Activated CD8-positive, alpha-beta memory T cell treated with anti-CD3 and anti-CD28 coated beads, Interleukin-2, amount 50 U/mL, for 48 hours (primary cell): ENCODE measurements around the gene NUP214.
A peak's percentile ranks its signal among the peaks of the same experiment; 100 is the strongest.
"Not testable (repeated sequence)": the region's sequence is repeated elsewhere in the genome, so short reads cannot be mapped to it uniquely, and the experiment has no call there.

Experiments
- DNase-seq: peaks from one replicate; pipeline ENCODE4 v3.0.0-alpha.2; 2020

The NUP214 gene

DNA sequence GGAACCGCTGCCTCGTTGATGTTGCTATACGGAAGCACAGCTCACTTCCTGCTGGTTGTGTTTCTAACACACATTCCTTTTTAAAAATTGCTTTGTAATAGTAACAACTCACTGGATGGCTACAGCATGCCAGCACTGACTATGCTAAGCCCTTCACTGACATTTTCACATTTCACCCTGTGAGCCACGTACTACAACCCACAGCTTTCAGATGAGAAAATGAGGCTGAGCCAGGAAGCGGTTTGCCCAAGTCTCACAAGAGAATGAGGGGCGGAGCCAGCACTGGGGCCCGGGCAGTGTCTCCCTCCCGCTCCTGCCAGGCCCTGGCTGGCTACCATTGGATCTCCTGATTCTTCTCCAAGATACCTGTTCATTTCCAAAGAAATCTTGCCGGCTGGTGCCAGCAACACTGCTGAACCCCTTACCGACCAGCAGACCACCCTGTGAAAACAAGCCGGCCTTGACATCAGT, 112.6 kb downstream of the NUP214 start:
- peak; percentile 89 for DNase-seq

DNA sequence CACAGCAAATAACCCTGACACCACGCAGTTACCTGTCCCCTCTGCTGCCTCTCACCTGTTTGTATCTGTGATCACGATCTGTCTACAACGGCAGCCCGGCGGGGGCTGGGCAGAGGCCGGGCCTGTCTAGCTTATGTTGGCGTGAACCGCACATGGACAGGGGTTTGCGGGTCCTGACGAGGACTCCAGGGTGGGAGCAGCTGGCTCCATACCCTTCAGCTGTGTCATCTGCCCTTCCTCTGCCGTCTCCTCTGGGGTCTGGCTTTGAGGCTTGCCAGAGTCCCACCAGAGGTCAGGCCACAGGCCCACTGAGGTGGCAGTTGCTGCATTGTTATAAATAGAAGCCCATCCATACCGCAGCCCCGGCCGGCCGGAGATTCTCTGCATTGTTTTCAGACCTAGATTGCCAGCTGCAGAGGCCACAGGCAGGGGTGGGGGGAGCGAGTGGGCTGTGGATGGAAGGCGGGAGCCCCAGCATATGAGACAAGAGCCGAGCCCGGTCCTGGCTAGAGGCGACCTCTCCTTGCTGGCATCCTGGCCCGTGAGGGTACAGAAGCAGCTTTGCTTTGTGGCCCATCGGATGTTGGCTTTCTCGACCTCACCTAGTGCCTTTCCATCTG, 113.1 kb downstream of the NUP214 start:
- DNase-seq = no peak

DNA sequence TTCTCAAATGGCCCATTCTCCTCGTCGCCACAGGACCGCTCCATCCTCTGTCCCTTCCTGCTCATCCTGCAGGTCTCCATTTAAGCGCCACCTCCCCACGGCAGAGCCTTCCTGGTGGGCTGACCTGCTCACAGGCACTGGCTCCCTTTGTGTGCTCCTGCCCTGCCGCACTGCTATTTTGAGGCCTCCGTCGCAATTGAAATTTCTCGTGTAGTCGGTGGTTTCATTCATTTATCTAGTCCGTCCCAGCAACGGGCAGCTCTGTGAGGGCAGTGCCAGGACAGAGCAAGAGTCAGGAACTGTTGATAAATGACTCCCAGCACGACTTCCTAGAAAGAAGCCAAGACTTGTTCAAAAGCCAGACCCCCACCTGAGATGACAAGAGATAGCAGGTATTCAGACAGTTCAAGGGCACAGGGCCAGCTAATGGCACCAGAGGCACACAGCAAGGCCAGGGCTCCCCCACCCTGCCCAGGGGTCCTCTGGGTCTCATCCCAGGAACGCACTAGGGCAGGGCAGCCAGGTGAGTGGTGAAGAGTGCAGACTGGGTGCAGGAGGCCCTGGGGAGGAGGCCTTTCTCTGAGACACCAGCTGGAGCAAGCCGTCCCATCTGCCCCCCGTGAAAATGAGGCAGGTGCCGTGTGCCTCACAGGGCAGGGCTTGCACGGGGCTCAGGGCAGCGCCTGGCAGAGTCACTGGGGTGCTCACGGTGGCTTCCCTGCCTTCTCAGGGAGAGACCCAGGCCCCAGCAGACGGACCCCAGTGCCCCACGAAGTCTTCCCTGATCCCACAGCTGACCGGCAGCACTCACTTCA, 114.0 kb downstream of the NUP214 start:
- DNase-seq = no peak

DNA sequence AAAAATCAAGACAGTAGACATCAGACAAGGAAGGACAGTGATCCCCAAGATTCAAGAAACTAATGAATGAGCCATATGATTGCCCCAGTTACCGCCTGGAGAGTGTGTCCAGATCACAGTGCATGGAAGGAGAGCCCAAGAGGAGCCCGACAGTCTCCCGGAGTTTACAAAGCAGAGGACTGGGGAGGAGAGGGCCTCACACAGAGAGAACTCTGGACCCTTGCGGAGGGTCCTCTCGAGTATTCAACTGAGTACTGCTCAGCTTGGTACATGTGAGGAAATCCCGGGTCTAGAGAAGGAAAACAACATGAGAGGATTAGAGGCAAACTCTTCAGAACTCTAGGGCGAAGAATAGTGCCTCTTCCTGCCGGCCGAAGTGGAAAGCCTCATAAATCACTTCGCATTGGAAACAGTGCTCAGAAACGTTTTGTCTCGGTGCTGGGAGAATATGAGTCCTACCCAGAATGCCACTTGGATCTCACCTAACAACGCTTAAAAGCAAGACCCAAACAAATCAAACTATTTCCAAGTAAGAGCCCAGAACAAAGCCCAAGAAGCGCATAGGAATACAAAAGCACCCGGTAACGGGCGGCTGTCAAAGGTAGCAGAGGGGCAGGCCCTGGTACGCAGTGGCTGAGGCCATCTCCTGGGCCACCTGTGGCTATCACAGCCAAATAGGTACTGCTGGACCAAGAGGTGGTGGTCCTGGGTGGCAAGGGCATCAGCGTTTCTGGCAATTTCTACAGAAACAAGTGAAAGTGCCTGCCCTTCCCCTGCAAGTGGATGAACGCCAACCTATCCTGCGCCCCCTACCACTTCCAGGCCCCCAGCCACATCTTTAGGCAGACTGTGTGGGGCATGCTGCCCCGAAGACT, 114.9 kb downstream of the NUP214 start:
- DNase-seq = no peak

DNA sequence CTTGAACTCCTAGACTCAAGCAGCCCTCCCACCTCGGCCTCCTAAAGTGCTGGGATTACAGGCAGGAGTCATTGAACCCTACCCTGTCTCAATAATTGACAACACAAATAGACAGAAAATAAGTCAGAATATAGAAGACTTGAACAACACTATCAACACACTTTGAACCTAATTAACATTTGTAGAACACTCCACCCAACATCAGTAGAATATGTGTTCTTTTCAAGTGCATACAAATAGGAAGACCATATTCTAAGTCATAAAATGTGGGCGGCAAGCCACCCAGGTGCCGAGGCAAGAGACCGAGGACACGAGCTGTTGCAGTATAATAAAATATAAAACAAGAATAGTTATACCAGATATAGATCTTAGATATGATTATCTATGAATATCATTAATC, 118.9 kb downstream of the NUP214 start:
- DNase-seq = not testable (repeated sequence)

DNA sequence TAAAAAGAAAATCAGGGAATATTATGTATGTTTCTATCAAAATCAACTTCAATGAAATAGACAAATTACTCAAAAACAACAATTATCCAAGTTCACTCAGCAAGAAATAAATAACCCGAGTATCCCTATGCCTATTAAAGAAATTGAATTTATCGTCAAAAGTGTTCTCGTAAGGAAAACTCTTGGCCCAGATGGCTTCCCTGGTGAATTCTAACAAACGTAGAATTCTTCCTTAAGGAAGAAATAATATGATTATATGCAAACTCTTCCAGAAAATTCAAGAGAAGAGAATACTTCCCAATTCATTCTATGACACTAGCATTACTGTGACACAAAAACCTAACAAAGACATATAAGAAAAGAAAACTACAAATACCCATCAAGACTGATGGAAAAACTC, 121.2 kb downstream of the NUP214 start:
- DNase-seq = no peak

DNA sequence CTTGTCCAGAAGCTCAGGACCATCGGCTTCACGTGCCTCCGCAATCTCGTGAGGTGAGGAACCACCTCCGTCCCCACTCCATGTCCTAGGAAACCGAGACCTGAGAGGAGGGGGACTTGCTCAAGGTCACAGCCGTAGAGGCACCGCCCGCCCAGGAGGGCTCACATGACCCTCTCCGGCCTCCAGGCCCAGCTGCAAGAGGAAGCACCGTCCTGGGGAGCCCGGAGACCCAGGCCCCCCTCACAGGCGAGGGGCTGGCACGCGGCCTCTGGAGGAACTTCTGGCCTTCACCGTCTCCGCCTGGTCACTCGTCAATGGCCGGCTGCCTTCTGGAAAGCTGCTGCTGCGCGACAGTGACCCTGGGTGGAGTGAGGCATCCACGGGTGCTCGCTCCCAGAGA, 126.7 kb downstream of the NUP214 start:
- DNase-seq = no peak

DNA sequence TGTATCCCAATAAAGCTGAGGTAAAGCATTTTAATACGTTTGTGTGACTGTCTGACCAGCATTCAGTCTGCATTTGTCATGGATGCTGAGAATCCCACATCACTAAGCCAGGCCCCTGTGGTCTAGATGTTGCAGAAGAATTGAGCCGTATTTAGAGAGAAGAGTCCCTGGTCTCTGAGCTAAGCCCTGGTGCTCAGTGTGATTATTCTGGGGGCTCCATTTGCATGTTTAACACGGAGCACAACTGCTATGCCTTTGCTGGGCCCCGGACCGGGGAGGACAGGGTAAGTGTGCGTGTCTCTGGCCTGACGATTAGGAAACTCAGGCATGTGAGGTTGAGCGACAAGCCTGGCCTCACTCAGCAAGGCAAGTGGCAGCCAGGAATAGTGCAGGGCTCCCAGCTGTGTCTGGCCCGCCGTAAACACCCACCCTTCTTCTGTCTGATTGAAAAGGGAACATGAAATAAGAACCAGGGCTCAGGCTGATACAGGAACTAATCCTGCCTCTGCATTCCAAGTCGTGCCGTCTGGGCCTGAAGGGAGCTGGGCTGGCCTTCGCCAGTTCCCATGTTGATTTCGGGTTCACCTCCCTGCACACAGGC, 128.6 kb downstream of the NUP214 start:
- DNase-seq = no peak

DNA sequence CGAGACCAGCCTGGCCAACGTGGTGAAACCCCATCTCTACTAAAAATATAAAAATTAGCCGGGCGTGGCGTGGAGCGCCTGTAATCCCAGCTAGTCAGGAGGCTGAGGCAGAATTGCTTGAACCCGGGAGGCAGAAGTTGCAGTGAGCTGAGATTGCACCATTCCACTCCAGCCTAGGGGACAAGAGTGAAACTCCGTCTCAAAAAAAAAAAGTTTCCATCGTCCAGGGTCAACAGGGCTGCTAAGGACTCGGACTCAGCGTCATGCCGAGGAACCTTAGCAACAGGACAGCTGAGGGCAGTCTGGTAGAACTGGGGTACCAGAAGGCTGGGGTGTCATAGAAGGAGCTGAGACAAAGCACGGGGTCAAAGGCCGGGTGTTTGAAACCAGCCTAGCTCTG, 129.2 kb downstream of the NUP214 start:
- DNase-seq = no peak

DNA sequence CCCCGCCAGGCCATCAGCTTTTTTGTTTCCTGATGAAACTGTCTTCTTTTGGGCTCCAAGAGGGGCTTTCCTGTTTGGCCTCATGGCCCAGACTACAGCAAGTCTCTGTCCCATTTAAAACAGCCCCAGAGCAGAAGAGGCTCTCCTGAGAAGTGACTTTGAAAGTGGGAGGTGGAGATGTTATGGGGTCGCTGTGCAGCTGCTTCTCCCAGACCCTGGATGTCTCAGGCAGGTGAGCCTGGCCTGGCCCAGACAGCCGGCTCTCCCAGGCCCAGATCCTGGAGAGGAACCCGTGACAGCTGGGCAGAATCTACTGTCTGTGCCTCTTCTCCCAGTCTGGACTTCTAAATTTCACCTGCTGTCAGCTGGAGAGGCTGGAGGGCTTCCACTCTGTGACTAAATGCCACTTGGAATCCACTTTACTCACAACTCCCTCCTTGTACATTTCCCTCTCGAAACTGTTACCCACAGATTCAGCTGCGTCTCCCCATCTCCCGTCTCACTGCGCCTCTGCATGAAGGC, 130.4 kb downstream of the NUP214 start:
- DNase-seq = peak; percentile 63

DNA sequence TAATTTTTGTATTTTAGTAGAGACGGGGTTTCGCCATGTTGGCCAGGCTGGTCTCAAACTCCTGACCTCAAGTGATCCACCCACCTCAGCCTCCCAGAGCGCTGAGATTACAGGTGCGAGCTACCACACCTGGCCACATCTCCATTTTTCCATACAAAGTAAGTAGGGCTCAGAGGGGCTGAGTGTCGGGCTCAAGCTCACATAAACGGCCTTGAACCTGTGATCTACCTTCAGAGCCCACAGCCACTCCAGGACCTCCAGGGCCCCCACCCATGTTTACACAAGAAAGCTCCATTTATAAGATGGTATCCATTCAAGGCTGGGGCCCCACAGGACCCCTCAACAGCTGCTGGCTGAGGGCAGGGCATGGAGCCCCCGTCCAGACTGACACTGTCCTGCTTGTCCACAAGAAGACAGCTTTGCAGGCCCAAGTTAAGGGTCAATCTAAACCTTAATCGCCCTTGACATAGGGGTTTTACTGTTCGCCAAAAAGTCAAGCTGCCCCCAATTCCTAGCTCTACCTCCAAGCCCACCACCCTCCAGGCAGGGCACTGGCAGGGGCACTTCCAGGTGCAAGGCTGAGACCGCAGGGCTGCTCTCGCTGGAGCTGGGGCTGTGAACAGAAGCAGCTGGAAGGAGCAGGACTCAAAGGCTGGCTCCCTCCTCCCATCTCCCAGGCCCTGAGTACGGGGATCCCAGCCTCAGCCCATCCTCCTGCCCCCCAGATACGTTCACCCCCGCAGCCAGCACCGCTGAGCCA, 132.1 kb downstream of the NUP214 start:
- no peak for DNase-seq

DNA sequence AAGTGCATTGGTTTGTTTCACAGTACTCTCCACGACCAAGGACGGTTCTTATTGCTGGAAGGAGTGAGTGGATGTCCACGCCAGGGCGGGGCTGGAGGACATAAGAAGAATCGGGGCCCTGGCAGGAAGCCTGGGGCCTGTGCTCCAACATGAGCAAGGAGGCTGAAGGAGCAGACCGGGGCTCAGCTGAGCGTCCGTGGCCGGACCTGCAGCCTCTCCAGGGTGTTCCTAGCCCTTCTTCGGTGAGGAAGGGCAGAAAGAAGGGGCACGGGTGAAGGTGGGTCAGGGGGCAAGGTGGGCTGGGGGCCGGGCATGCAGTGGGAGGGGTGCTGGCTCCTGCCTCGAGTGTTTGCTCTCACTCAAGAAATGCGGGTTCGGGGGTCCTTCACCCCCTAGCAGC, 132.8 kb downstream of the NUP214 start:
- DNase-seq = no peak

DNA sequence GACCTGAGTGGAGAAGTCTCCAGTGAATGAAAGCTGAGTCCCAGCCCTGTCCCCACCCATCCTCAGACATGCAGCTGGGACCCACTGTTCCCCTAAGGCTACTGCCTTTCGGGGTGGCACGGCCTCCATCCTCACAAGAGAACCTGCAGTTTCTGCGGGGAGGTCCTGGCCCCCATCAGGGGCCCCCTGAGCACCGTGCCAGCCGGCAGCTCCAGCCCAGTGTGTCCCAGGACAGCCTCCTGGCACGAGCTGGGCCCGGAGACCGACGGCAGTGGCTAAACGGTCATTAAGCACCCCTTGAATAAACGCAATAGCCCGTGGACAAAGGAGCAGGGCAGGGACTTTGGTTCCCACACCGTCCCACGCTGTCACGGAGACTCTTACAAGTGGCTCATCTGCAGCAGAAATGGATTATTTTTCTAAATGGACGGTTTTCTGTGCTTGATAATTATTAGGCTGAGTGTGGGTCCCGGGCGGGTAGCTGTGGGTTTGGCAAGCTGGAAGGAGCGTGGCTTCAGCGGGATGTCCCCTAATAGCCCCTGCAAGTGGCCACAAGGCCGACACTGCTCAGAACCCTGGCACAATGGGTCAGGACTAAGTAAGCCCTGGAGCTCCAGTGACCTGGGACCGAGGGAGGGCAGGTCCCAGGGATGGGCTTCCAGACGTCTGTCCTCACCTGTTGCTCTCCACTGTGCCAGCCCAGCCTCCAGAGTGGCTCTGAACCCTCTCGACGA, 133.5 kb downstream of the NUP214 start:
- no peak for DNase-seq

DNA sequence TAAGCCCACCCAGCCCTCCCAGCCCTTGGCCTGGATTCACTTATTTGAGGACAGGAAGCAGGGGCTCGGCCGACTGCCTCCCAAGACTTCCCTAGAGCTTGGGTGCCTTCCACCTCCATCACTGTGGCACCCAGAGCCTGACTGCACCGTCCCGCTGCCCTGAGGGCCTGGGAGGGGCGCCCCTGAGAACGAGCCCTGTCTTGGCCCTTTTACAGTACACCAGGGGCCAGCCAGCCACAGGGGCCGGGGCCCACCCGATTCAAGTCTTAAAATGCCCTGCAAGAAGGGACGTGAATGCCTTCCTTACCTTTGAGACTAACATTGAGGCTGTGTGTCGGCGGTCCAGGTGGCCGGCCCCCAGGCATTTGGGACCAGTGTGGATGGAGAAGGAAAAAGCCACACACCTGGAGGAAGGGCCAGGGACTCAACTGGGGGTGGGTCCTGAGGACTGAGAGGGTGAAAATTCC, 134.1 kb downstream of the NUP214 start:
- no peak for DNase-seq

DNA sequence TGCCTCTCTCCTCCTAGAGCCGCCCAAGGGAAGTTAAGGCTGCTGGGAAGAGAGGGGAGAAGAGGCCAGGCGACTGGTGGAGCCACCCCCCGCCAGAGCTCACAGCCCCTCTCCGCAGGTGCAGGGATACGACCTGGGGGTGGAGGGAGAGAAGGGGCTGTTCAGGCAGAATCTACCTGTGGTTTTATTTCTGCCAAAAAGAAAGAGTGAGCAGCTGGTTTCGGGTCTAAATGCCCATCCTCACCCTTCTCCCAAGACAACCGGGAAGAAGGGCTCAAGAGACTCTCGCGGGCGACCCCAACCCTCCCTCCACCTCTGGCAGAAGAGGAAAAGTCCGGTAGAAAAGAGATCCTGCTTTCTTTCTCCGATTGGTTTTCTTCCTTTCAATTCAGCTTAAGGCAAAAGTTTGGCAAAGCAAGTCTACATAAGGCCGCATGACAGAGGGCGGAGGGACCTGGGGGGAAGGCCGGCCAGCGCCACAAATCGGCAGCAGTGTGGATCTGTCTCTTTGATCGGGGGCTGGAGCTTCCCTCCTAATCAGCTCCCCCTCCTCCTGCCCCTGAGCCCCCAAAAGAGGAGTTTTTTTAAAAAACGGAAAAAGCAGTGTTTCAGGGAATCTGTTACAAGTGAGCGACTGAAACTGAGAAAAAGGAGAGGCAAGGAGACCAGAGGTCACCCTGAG, 134.7 kb downstream of the NUP214 start:
- DNase-seq = no peak

DNA sequence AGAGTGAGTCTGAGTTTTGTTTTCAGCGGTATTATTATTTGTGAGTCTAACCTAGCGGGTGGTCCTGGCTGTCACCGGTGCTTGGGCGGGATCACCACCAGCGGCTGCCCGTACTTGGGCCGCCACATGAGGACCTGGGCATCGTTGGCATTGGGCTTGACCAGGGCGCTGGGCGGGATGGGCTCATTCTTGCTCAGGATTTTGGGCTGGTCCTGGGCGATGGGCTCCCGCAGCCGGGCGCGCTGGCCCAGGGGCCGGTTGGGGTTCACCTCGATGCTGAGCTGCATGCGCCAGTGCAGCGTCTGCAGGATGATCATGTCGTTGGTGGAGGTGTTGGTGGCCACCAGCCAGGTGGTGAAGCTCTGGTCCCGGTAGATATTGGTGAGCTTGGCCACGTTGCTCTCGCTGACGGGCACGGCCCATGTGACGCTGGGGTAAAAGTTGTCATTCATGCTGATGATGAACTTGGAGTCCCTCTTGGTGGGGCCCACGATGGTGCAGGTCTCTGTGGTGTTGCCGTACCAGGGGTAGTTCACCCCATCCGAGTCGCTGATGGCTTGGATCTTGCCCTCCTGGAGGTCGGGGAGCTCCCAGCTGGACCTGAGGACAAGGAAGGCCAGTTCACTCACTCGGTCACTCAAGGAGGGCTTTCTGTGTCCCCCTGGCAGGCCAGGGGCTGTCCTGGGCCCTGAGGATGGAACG, 135.5 kb downstream of the NUP214 start:
- DNase-seq = no peak

DNA sequence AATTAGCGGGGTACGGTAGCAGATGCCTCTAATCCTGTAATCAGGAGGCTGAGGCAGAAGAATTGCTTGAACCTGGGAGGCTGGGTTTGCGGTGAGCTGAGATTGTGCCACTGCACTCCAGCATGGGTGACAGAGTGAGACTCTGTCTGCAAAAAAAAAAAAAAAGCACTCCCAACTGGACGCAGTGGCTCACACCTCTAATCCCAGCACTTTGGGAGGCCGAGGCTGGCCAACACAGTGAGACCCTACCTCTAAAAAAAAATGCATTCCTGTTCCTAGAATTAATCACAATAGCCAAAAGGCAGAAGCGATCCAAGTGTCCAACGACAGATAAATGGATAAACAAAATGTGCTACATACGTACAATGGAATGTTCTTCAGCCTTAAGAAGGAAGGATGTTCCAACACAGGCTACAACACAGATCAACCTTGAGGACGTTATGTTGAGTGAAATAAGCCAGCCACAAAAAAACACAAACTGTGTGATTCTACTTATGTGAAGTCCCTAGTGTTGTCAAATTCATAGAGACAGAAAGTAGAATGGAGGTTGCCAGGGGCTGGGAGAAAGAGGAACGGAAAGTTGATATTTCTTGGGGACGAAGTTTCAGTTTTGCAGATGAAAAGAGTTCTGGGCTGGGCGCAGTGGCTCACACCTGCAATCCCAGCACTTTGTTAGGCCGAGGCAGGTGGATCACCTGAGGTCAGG, 137.1 kb downstream of the NUP214 start:
- DNase-seq = no peak

DNA sequence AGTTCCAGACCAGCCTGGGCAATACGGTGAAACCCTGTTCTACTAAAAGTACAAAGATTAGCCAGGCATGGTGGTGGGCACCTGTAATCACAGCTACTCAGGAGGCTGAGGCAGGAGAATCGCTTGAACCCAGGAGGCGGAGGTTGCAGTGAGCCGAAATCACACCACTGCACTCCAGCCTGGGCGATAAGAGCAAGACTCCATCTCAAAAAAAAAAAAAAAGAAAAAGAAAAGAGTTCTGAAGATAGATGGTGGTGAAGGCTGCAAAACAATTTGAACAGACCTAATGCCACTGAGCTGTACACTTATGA, 137.6 kb downstream of the NUP214 start:
- DNase-seq = not testable (repeated sequence)

DNA sequence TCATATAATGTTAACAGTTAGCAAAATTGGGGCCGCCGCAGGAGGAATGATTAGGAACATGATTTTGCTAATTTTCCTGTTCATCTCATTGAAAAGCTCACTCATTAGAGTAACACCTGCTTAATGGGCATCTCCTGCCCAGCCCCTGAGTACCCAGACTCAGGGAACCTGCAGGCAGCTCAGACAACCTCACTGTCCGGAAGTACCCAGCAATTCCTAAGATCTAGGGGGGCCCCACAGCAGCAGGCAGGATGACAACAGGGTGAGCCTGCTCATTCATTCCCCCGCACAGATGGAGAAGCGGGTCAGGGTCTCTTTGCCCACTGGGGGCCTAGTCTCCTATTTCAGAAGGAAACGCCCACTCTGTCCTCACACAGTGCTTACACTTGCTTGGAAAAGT, 138.3 kb downstream of the NUP214 start:
- no peak for DNase-seq

DNA sequence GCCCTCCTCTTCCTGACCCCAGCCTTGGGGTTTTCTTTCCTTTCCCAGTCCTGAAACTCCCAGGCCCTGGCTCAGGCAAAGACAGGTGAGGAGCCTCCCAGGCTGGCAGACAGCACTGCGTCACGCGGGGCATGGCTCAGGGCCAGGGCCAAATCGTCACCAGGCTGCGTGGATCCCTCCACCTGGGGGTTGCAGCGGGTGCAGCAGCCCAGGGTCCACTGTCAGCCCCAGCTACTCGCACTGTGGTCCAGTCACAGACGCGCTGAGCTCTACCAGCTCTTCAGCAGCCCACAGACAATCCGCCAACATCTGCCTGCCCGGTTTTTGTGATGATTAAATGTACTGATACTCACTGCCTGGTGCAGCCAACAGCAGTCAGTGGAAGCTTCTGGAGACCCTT, 138.8 kb downstream of the NUP214 start:
- no peak for DNase-seq
